ENCODE measurements around the gene DNAH2. TPM values are rescaled to one million over a fixed set of nuclear protein-coding genes. Genes with fewer than 3 reads are reported as not detected.

Gene DNAH2
- total RNA-seq, 1 donor = under 0.01 TPM

- Histone ChIP-seq H3K27ac (ENCODE audit: low read depth, low read length) (no peak overlapping the region), H3K4me3 (ENCODE audit: insufficient read depth, low read length) (no peak overlapping the region), H3K79me2 (ENCODE audit: insufficient read depth, low read length) (peaks cover 11% of the 10 kb centered on the region), H3K27me3 (ENCODE audit: insufficient read depth, low read length) (no peaks in the 10 kb centered on the region), H2AFZ (ENCODE audit: low read length) (no peak overlapping the region), H3K9me3 (ENCODE audit: low read depth, low read length) (no peaks in the 10 kb centered on the region), H3K36me3 (ENCODE audit: insufficient read depth, low read length) (peaks cover 46% of the 10 kb centered on the region), H4K20me1 (ENCODE audit: insufficient read depth, low read length) (peaks cover 34% of the 10 kb centered on the region), H3K4me1 (ENCODE audit: insufficient read depth, low read length) (peaks cover 19% of the 10 kb centered on the region), H3K4me2 (ENCODE audit: insufficient read depth, low read length) (no peak overlapping the region)
- TF ChIP-seq CTCF (IDR thresholded peaks at IDR 0.05; ENCODE audit: extremely low read depth, low read depth, low read length) = no peak
- DNase-seq (ENCODE audit: insufficient read length, low spot score, missing footprints) = no peak
These were observed 134.7 kb downstream of the DNAH2 start for GRCh38 chr17:7852262-7852670.

- no peak for DNase-seq (ENCODE audit: insufficient read length, low spot score, missing footprints)
- peaks cover 43% of the 10 kb centered on the region for H3K36me3 ChIP-seq (ENCODE audit: insufficient read depth, low read length)
- H3K4me2 ChIP-seq (ENCODE audit: insufficient read depth, low read length) = no peak overlapping the region
- H3K27ac ChIP-seq (ENCODE audit: low read depth, low read length) = no peak overlapping the region
- H3K4me3 ChIP-seq (ENCODE audit: insufficient read depth, low read length) = no peak overlapping the region
- H4K20me1 ChIP-seq (ENCODE audit: insufficient read depth, low read length) = peaks cover 34% of the 10 kb centered on the region
- no peak overlapping the region for H2AFZ ChIP-seq (ENCODE audit: low read length)
- peaks cover 19% of the 10 kb centered on the region for H3K4me1 ChIP-seq (ENCODE audit: insufficient read depth, low read length)
- H3K9me3 ChIP-seq (ENCODE audit: low read depth, low read length) = no peaks in the 10 kb centered on the region
- TF ChIP-seq CTCF (IDR thresholded peaks at IDR 0.05; ENCODE audit: extremely low read depth, low read depth, low read length) = no peak
- H3K79me2 ChIP-seq (ENCODE audit: insufficient read depth, low read length) = peaks cover 12% of the 10 kb centered on the region
- no peaks in the 10 kb centered on the region for H3K27me3 ChIP-seq (ENCODE audit: insufficient read depth, low read length)
These were observed 135.6 kb downstream of the DNAH2 start for GRCh38 chr17:7852919-7853690.

GRCh38 chr17:7853691-7854038 is 136.1 kb downstream of the DNAH2 start:
- no peak for TF ChIP-seq CTCF (IDR thresholded peaks at IDR 0.05; ENCODE audit: extremely low read depth, low read depth, low read length)
- Histone ChIP-seq H3K4me2 (ENCODE audit: insufficient read depth, low read length) (no peak overlapping the region), H4K20me1 (ENCODE audit: insufficient read depth, low read length) (peaks cover 34% of the 10 kb centered on the region), H3K36me3 (ENCODE audit: insufficient read depth, low read length) (peaks cover 41% of the 10 kb centered on the region), H3K4me3 (ENCODE audit: insufficient read depth, low read length) (no peak overlapping the region), H3K79me2 (ENCODE audit: insufficient read depth, low read length) (peaks cover 17% of the 10 kb centered on the region), H3K9me3 (ENCODE audit: low read depth, low read length) (no peaks in the 10 kb centered on the region), H2AFZ (ENCODE audit: low read length) (no peak overlapping the region), H3K27ac (ENCODE audit: low read depth, low read length) (no peak overlapping the region), H3K27me3 (ENCODE audit: insufficient read depth, low read length) (no peaks in the 10 kb centered on the region), H3K4me1 (ENCODE audit: insufficient read depth, low read length) (peaks cover 22% of the 10 kb centered on the region)
- no peak for DNase-seq (ENCODE audit: insufficient read length, low spot score, missing footprints)

- H3K9me3 ChIP-seq (ENCODE audit: low read depth, low read length) = no peaks in the 10 kb centered on the region
- H3K4me3 ChIP-seq (ENCODE audit: insufficient read depth, low read length) = no peak overlapping the region
- no peak for DNase-seq (ENCODE audit: insufficient read length, low spot score, missing footprints)
- H3K27me3 ChIP-seq (ENCODE audit: insufficient read depth, low read length) = no peaks in the 10 kb centered on the region
- H3K27ac ChIP-seq (ENCODE audit: low read depth, low read length) = no peak overlapping the region
- no peak for TF ChIP-seq CTCF (IDR thresholded peaks at IDR 0.05; ENCODE audit: extremely low read depth, low read depth, low read length)
- H2AFZ ChIP-seq (ENCODE audit: low read length) = no peak overlapping the region
- H3K4me1 ChIP-seq (ENCODE audit: insufficient read depth, low read length) = peaks cover 27% of the 10 kb centered on the region
- H3K4me2 ChIP-seq (ENCODE audit: insufficient read depth, low read length) = no peak overlapping the region
- H3K79me2 ChIP-seq (ENCODE audit: insufficient read depth, low read length) = peaks cover 20% of the 10 kb centered on the region
- H4K20me1 ChIP-seq (ENCODE audit: insufficient read depth, low read length) = peaks cover 31% of the 10 kb centered on the region
- peaks cover 38% of the 10 kb centered on the region for H3K36me3 ChIP-seq (ENCODE audit: insufficient read depth, low read length)
These were observed 136.7 kb downstream of the DNAH2 start for GRCh38 chr17:7854078-7854777.

All from osteoblast (primary cell).